Dendritic cell treated with granulocyte-macrophage colony-stimulating factor and Interleukin-4, amounts not matched to agents 40 ng/mL and 50 ng/mL, for 4 days (primary cell): ENCODE measurements around the gene CELSR1.

Experiments
- H3K27ac Mint-ChIP-seq: one replicate; pipeline ENCODE4 v1.8.0; 2022; ENCODE audit warnings: mild to moderate bottlenecking, mixed read lengths
- H3K27me3 Mint-ChIP-seq: one replicate; pipeline ENCODE4 v1.8.0; 2022; ENCODE audit warnings: mild to moderate bottlenecking, mixed read lengths
- H3K36me3 Mint-ChIP-seq: one replicate; pipeline ENCODE4 v1.8.0; 2022; ENCODE audit warnings: low read depth, mixed read lengths
- H3K4me1 Mint-ChIP-seq: one replicate; pipeline ENCODE4 v1.8.0; 2022; ENCODE audit warnings: low read depth, mixed read lengths
- H3K4me3 Mint-ChIP-seq: one replicate; pipeline ENCODE4 v1.8.0; 2022; ENCODE audit warnings: mild to moderate bottlenecking, moderate library complexity, mixed read lengths
- H3K9me3 Mint-ChIP-seq: one replicate; pipeline ENCODE4 v1.8.0; 2022; ENCODE audit warnings: mixed read lengths
- intact Hi-C: fragments of 100-400 bp; cut with micrococcal nuclease; formaldehyde crosslinking; loops from one replicate; pipeline ENCODE4 v1.15.0; 2022

The CELSR1 gene

GRCh38 chr22:46368422-46368821 is 169.0 kb downstream of the CELSR1 start:
- no peaks in the 10 kb centered on the region for H3K9me3 Mint-ChIP-seq
- no peaks in the 10 kb centered on the region for H3K36me3 Mint-ChIP-seq
- no peak overlapping the region for H3K27ac Mint-ChIP-seq
- H3K4me1 Mint-ChIP-seq: no peaks in the 10 kb centered on the region
- H3K27me3 Mint-ChIP-seq: peaks cover 42% of the 10 kb centered on the region
- intact Hi-C loops: no loop called here
- no peak overlapping the region for H3K4me3 Mint-ChIP-seq

DNA sequence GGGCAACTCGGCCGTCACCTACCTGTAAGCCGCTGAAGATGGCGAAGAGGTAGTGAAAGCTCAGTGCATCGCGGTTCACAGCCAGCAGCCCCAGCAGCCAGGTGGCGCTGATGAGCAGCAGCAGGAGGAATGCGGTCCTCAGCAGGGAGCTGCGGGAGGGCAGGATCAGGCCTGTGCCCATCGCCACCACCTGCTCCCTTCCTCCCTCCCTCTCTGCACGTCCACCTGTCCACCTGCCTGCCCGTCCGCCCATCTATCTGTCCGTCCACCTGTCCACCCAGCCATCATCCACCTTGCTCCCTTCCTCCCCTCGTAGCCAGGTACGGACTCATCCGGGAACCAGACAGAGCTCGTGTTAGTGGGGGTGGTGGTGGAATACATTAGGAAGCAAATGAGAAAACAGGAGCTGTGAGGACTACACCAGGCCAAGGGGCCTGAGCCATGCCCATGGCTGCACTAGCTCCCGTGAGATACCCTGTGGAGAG is 169.7 kb downstream of the CELSR1 start:
- H3K4me3 Mint-ChIP-seq: no peak overlapping the region
- H3K9me3 Mint-ChIP-seq: no peaks in the 10 kb centered on the region
- no peaks in the 10 kb centered on the region for H3K4me1 Mint-ChIP-seq
- peaks cover 38% of the 10 kb centered on the region for H3K27me3 Mint-ChIP-seq
- H3K27ac Mint-ChIP-seq: no peak overlapping the region
- H3K36me3 Mint-ChIP-seq: no peaks in the 10 kb centered on the region
- intact Hi-C loops: loop anchor here (1.0 kb wide), 1 partner anchor 175 kb away; no protein-coding TSS in a partner anchor

DNA sequence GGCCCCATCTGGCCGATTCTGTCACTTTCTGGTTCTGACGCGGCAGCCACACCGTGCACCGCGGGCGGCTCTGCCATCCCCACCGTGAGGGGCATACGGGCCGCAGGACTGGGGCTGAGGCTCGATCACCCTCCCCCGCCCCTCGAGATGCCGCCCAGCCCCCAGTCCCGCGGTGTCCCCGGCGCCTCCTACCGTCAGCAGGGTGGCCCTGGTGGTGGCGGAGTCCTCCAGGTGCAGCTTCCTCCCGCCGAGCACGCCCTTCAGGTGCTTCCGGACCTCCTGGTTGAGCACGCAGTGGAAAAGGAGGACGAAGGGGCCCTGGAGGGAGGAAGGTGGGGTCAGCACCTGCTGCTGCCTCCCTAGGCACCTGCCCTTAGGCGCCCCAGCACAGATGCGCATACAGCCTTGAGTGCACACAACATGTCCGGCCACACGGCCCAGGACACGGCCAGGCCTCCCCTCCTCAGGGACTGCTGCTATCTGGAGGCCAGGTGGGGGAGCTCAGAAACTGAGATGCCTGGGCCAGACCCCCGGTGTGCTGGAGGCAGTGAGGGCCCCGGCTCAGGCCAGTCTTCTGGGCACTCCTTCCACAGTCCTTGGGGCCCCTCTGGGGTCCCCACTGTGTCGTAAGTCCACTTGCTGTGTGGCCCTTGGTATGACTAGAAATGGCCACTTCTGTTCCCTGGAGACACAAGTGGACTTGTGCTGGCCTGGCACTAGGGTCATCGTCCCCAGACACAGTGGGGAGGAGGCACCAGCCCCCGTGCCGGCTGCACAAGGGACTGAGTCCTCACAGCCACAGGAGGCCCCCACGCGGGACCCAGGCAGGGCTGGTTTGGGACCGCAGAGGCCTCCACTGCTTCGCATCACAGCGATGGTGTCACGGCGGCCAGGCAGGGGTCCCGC is 170.4 kb downstream of the CELSR1 start:
- H3K4me3 Mint-ChIP-seq: no peak overlapping the region
- H3K27ac Mint-ChIP-seq: no peak overlapping the region
- no peaks in the 10 kb centered on the region for H3K36me3 Mint-ChIP-seq
- intact Hi-C loops: loop anchor here (1.0 kb wide), 1 partner anchor 175 kb away; no protein-coding TSS in a partner anchor
- no peaks in the 10 kb centered on the region for H3K4me1 Mint-ChIP-seq
- no peaks in the 10 kb centered on the region for H3K9me3 Mint-ChIP-seq
- peaks cover 39% of the 10 kb centered on the region for H3K27me3 Mint-ChIP-seq

DNA sequence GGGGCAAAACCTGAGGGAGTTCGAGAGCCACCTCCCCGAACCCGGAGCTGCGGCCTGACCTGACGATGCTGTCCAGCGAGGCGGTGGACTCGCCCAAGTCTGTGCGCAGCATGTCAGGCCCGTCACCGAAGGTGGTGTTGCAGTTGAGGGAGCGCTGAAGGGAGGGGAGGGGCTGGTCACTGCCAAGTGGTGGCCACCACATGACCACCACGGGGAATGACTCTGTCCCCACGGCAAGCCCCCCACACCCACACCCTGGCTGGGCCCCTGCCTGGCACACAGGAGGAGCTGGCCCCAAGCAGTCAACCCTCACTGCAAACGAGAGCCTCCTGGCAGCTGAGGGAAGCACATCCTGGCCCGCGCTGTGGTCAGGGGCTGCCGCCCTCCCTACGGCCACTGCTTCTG is 171.1 kb downstream of the CELSR1 start:
- intact Hi-C loops: no loop called here
- no peak overlapping the region for H3K27ac Mint-ChIP-seq
- no peaks in the 10 kb centered on the region for H3K9me3 Mint-ChIP-seq
- H3K27me3 Mint-ChIP-seq: peaks cover 34% of the 10 kb centered on the region
- H3K4me3 Mint-ChIP-seq: no peak overlapping the region
- no peaks in the 10 kb centered on the region for H3K4me1 Mint-ChIP-seq
- no peaks in the 10 kb centered on the region for H3K36me3 Mint-ChIP-seq

DNA sequence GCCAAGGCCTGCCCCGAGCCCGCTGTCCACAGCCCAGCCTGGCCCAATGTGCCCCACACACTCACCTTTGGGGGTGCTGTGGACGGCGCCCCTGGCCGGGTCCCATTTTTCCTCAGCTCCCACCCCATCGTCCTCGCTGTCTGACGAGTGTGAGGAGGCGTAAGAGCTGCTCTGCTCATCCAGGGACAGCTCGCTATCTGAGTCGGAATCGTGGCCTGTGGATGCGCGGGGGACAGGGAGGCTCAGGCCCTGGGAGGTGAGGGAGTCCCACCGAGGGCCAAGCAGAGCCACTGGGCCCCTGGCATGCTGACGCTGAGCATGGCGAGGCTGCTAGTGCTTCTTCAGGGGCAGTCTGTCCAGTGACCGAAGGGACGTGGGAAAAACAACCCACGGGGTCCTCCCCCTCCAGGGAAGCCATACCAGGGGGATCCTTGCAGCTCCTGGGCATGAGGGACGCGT is 172.2 kb downstream of the CELSR1 start:
- Mint-ChIP-seq H3K4me1 (no peaks in the 10 kb centered on the region), H3K36me3 (no peaks in the 10 kb centered on the region), H3K4me3 (no peak overlapping the region), H3K27me3 (peaks cover 34% of the 10 kb centered on the region), H3K27ac (no peak overlapping the region), H3K9me3 (no peaks in the 10 kb centered on the region)
- intact Hi-C loops: no loop called here

- intact Hi-C loops: no loop called here
- no peaks in the 10 kb centered on the region for H3K36me3 Mint-ChIP-seq
- no peak overlapping the region for H3K4me3 Mint-ChIP-seq
- no peak overlapping the region for H3K27ac Mint-ChIP-seq
- peaks cover 30% of the 10 kb centered on the region for H3K27me3 Mint-ChIP-seq
- no peaks in the 10 kb centered on the region for H3K4me1 Mint-ChIP-seq
- H3K9me3 Mint-ChIP-seq: no peaks in the 10 kb centered on the region
These were observed 172.9 kb downstream of the CELSR1 start for GRCh38 chr22:46364341-46365165.

DNA sequence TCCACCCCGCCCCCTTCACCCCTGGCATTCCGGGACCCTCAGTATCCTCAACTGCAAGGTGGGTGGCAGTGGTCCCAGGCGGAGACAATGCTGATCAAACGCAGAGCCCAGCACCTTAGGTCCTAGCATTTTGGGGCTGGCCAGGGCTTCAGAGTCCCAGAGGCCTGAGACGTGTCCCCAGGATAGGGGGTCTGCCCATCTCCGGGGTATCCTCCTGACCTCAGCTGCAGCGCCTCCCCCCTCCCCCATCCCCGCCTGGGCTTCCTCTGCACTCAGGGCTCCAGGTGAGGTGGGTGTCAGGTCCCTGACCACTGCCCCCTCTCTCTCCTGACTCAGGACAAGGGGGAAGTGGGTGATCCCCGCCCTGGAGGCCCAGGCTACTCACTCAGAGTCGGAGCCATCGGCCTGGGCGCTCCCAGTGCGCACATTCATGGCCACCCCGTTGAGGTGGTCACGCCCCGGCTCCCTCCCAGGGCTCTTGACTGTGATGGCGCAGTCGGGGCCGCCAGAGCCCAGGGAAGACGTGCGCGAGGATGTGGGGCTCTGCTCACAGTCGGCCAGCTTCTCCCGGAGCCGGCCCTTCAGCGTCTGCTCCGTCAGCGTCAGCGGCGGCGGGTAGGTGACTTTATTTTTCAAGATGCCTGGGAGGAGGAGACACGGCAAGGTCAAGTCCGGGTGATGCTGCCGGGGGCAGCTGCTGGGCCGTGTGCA is 173.7 kb downstream of the CELSR1 start:
- H3K4me3 Mint-ChIP-seq: no peak overlapping the region
- H3K27ac Mint-ChIP-seq: no peak overlapping the region
- intact Hi-C loops: no loop called here
- H3K4me1 Mint-ChIP-seq: no peaks in the 10 kb centered on the region
- H3K27me3 Mint-ChIP-seq: peaks cover 23% of the 10 kb centered on the region
- no peaks in the 10 kb centered on the region for H3K9me3 Mint-ChIP-seq
- peaks cover 6% of the 10 kb centered on the region for H3K36me3 Mint-ChIP-seq

GRCh38 chr22:46362934-46363515 is 174.4 kb downstream of the CELSR1 start:
- Mint-ChIP-seq H3K4me1 (no peaks in the 10 kb centered on the region), H3K27ac (no peak overlapping the region), H3K9me3 (no peaks in the 10 kb centered on the region), H3K27me3 (peaks cover 16% of the 10 kb centered on the region), H3K36me3 (peaks cover 14% of the 10 kb centered on the region), H3K4me3 (no peak overlapping the region)
- intact Hi-C loops: no loop called here

GRCh38 chr22:46362203-46362933 is 175.1 kb downstream of the CELSR1 start:
- no peaks in the 10 kb centered on the region for H3K4me1 Mint-ChIP-seq
- peaks cover 20% of the 10 kb centered on the region for H3K36me3 Mint-ChIP-seq
- peaks cover 13% of the 10 kb centered on the region for H3K27me3 Mint-ChIP-seq
- no peak overlapping the region for H3K4me3 Mint-ChIP-seq
- H3K9me3 Mint-ChIP-seq: no peaks in the 10 kb centered on the region
- intact Hi-C loops: no loop called here
- no peak overlapping the region for H3K27ac Mint-ChIP-seq

DNA sequence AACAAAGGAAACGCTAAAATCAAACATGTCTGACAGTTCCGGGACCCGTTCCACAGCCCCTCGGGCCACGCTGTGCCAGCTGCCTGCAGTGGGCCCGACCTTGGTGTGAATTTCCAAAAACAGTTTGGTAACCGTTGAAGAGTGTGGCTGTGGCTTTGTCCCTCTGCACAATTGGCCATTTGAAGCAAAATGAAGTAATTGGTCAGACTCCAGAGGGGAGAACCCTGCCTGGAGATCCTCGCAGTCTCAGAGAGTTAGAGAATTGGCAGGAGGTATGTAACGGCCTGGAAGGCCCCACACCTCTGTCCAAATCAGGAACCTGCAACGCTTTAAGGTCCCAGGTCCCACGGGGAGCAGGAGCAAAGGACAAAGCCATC is 175.6 kb downstream of the CELSR1 start:
- H3K27me3 Mint-ChIP-seq: peaks cover 10% of the 10 kb centered on the region
- intact Hi-C loops: no loop called here
- no peak overlapping the region for H3K4me3 Mint-ChIP-seq
- H3K9me3 Mint-ChIP-seq: no peaks in the 10 kb centered on the region
- H3K27ac Mint-ChIP-seq: no peak overlapping the region
- H3K4me1 Mint-ChIP-seq: no peaks in the 10 kb centered on the region
- peaks cover 26% of the 10 kb centered on the region for H3K36me3 Mint-ChIP-seq

DNA sequence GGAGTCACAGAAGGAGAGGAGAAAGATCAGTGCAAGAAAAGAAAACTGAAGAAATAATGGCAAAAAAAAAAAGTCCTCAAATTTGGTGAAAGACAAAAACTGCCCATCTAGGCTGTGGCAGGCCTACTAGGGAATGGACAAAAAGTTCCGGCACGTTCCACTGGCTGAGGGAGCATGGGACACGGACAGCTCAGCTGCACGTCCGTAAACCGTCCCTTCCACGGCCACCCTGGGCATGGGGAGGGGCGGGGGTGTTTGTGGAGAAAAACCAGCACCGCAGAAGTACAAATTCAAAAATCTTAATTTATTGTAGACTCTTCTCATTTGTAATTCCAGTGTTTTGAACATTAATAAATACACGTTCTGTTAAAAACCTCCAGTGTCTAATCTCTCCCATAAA is 176.5 kb downstream of the CELSR1 start:
- Mint-ChIP-seq H3K9me3 (no peaks in the 10 kb centered on the region), H3K27ac (no peak overlapping the region), H3K36me3 (peaks cover 35% of the 10 kb centered on the region), H3K4me3 (no peak overlapping the region), H3K4me1 (no peaks in the 10 kb centered on the region), H3K27me3 (peaks cover 5% of the 10 kb centered on the region)
- intact Hi-C loops: no loop called here

- intact Hi-C loops: no loop called here
- Mint-ChIP-seq H3K27me3 (peaks cover 5% of the 10 kb centered on the region), H3K36me3 (peaks cover 43% of the 10 kb centered on the region), H3K9me3 (no peaks in the 10 kb centered on the region), H3K4me3 (no peak overlapping the region), H3K4me1 (no peaks in the 10 kb centered on the region), H3K27ac (no peak overlapping the region)
These were observed 177.3 kb downstream of the CELSR1 start for GRCh38 chr22:46360097-46360496.

GRCh38 chr22:46359362-46359761 is 178.1 kb downstream of the CELSR1 start:
- intact Hi-C loops: no loop called here
- Mint-ChIP-seq H3K4me3 (no peak overlapping the region), H3K27me3 (peaks cover 5% of the 10 kb centered on the region), H3K4me1 (no peaks in the 10 kb centered on the region), H3K27ac (no peak overlapping the region), H3K9me3 (no peaks in the 10 kb centered on the region), H3K36me3 (peaks cover 50% of the 10 kb centered on the region)
